Upper lobe of right lung (tissue), 1 donor: ENCODE results near the gene RBMS3. TPM values are rescaled to one million over a fixed set of nuclear protein-coding genes. Genes with fewer than 3 reads are reported as not detected.

ENCODE experiments used
- ATAC-seq: fragments of 200-7000 bp; cut with Tn5 transposase; one replicate; pipeline ENCODE4 v1.9.1; 2020; ENCODE audit warnings: mild to moderate bottlenecking, moderate library complexity
- DNase-seq: peaks from one replicate; pipeline ENCODE4 v3.0.0-alpha.2; 2020
- H3K27ac ChIP-seq: fragments of 200-600 bp; one replicate; pipeline ENCODE4 v1.8.0; 2022
- H3K27me3 ChIP-seq: fragments of 200-600 bp; one replicate; pipeline ENCODE4 v1.8.0; 2022; ENCODE audit warnings: mild to moderate bottlenecking
- H3K36me3 ChIP-seq: fragments of 200-600 bp; one replicate; pipeline ENCODE4 v1.8.0; 2022
- H3K4me1 ChIP-seq: fragments of 200-600 bp; one replicate; pipeline ENCODE4 v1.8.0; 2022
- H3K4me3 ChIP-seq: fragments of 200-600 bp; one replicate; pipeline ENCODE4 v1.8.0; 2022; ENCODE audit warnings: mild to moderate bottlenecking
- H3K9me3 ChIP-seq: fragments of 200-600 bp; one replicate; pipeline ENCODE4 v1.8.0; 2022
- CTCF ChIP-seq: fragments of 200-600 bp; IDR thresholded peaks from one replicate; pipeline ENCODE4 v1.8.0; 2022; ENCODE audit warnings: antibody characterized with exemption
- intact Hi-C: fragments of 100-400 bp; cut with DNase I; formaldehyde crosslinking; loops from one replicate; pipeline ENCODE4 v1.11.0; 2022
- total RNA-seq: library from RNA; stranded (reverse); fragmentation: NEBNext Ultra II Directional; extraction: Animal tissue kit (Norgen Biotek cat#: 25700); gene quantifications from one replicate; pipeline ENCODE4 v1.2.1, GENCODE V29; 2021
- donor health status: DM: no; HTN: yes; CAD: no; lungs with severe emphysema.

RBMS3 gene
- total RNA-seq, 1 donor from 2014 or later = 85.9 TPM

GRCh38 chr3:29679944-29680343 lies 399.1 kb downstream of the RBMS3 start:
- ATAC-seq (no peak), DNase-seq (no peak)
- intact Hi-C loops = no loop called here
- Histone ChIP-seq H3K9me3 (no peaks in the 10 kb centered on the region), H3K4me1 (peaks cover 15% of the 10 kb centered on the region), H3K36me3 (no peaks in the 10 kb centered on the region), H3K27ac (no peak overlapping the region), H3K4me3 (no peak overlapping the region), H3K27me3 (no peaks in the 10 kb centered on the region)
- no peak for TF ChIP-seq CTCF

DNA sequence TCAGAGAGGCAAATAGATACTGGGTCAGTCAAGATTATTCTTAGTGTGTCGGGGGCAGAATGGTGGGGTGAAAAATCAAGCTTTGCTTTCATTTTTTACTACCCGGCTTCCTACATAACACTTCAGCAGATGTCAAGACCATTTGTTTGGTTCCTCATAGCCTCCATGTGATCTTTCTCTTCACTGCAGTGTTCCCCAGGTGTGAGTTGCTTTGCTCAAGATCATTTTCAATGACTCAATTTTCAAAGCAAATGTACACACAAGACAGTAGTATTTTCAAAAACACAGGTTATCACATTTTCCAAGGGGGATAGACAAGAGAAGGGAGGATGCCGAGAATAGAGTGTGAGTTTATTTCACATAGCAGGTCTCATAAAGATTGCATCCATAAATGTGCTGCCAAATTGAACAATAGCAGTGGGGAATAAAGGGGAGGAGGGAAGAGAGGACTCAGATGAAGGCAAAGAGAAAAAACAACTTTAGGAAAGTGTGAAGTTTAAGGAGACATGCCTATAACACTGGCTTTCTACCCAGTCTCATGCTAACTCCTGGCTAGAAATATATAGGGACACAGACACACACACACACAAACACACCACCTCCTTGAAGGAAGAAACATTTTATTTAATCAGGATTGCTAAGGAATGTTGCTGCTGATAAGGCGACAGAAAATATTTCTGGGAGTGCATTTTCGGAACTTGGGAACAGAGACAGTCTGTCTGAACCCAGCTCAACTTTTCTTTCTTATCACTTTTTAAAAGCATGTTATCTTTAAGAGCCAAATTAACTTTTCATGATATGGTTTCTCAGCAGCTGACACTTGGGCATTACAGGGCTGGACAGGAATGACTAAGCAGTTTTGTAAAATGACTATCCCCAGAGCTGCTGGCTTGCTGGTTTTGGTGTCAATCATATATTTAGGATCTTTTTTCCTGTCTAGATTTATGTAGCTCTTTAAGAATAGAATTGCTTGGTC lies 402.4 kb downstream of the RBMS3 start:
- DNase-seq = no peak
- intact Hi-C loops = no loop called here

DNA sequence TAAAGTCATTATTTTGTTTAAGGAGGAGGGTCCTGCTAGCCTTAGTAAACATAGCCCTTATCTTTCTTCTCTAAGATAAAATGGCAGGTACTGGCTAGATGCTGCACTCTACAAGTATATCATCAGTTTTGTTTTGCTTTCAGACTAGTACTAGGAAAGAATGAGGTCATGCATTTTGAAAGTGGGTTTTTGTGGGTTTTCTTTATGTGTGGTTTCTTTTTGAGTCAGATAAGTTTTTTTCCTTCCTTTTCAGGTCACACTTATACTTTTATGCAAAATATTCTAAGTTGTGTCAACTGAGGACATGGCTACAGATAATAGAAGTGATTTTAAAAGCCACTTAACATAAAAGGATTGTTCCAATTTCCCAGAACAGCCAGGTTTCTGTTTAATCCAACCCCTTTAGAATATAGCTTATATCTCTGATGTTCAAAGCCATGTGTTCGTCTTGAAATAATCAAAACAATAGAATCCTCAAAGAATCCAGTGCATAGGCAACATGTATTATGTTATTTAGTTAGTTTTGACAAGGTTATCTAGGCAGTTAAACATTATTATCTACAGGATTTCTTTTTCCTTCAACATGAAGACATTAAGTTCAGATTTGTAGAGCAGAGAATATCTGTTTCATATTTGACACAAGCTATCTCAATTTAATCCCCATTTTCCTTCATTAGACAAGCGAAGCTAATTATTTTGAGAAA lies 406.2 kb downstream of the RBMS3 start:
- H3K4me3 ChIP-seq = no peak overlapping the region
- no peaks in the 10 kb centered on the region for H3K36me3 ChIP-seq
- peaks cover 15% of the 10 kb centered on the region for H3K4me1 ChIP-seq
- no peaks in the 10 kb centered on the region for H3K27me3 ChIP-seq
- DNase-seq = no peak
- no peaks in the 10 kb centered on the region for H3K9me3 ChIP-seq
- no peak for TF ChIP-seq CTCF
- intact Hi-C loops = no loop called here
- ATAC-seq = no peak
- H3K27ac ChIP-seq = no peak overlapping the region

More for the DNA sequence above, 402.4 kb downstream of the RBMS3 start:
- peak; percentile 88 for ATAC-seq
- Histone ChIP-seq H3K4me3 (no peak overlapping the region), H3K36me3 (no peaks in the 10 kb centered on the region), H3K27me3 (no peaks in the 10 kb centered on the region), H3K27ac (peak overlapping the region; percentile 61), H3K4me1 (peaks cover 15% of the 10 kb centered on the region), H3K9me3 (no peaks in the 10 kb centered on the region)
- no peak for TF ChIP-seq CTCF

- DNase-seq (no peak), ATAC-seq (no peak)
- Histone ChIP-seq H3K36me3 (no peaks in the 10 kb centered on the region), H3K4me3 (no peak overlapping the region), H3K4me1 (peaks cover 17% of the 10 kb centered on the region), H3K27me3 (no peaks in the 10 kb centered on the region), H3K27ac (no peak overlapping the region), H3K9me3 (no peaks in the 10 kb centered on the region)
- intact Hi-C loops = no loop called here
- no peak for TF ChIP-seq CTCF
Measured at GRCh38 chr3:29690686-29691353, 409.9 kb downstream of the RBMS3 start.

GRCh38 chr3:29693863-29694262 lies 413.0 kb downstream of the RBMS3 start:
- peak; percentile 91 for ATAC-seq
- no peaks in the 10 kb centered on the region for H3K27me3 ChIP-seq
- intact Hi-C loops = no loop called here
- H3K27ac ChIP-seq = peak overlapping the region; percentile 73
- peaks cover 25% of the 10 kb centered on the region for H3K4me1 ChIP-seq
- no peak overlapping the region for H3K4me3 ChIP-seq
- H3K9me3 ChIP-seq = no peaks in the 10 kb centered on the region
- no peak for TF ChIP-seq CTCF
- DNase-seq = no peak
- no peaks in the 10 kb centered on the region for H3K36me3 ChIP-seq
